AG08396 (cell line): ENCODE measurements around the gene TMC6.

Source experiments
- DNase-seq: peaks from one replicate; pipeline ENCODE4 v3.0.0; 2012; ENCODE audit warnings: low spot score, mixed read lengths

The TMC6 gene

GRCh38 chr17:78137392-78138203, 9.0 kb upstream of the TMC6 start:
- no peak for DNase-seq

GRCh38 chr17:78135858-78136500, 7.4 kb upstream of the TMC6 start:
- DNase-seq: no peak

GRCh38 chr17:78134899-78135385, 6.4 kb upstream of the TMC6 start:
- no peak for DNase-seq

GRCh38 chr17:78133971-78134898, 5.7 kb upstream of the TMC6 start:
- DNase-seq: no peak

DNA sequence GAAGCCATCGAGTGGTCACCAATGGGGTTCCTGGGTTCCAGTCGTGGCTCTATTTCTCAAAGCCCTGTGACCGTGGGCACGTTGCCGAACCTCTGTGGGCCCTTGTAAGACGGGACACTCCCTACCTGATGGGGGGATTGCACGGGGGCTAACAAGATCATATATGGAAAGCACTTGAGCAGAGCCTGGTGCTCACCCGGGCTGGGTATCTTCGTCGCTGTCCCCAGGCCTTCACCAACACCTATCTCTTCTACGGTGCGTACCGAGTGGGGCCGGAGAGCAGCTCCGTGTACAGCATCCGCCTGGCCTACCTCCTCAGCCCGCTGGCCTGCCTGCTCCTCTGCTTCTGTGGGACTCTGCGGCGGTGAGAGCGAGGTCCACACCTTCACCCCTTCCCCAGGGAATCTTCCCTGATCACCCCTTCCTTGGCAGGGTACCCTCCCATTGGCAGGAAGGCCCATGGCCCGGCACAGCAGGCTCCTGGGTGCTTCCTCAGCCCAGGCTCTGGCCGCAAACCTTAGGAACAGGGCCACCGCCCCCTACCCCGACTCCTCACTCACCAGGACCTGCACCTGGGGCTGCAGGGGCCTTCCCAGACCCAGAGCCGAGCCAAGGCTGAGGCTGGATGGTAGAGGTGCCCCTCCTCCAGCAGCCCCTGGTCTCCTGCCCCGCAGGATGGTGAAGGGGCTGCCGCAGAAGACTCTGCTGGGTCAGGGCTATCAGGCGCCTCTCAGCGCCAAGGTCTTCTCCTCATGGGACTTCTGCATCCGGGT, 4.8 kb upstream of the TMC6 start:
- DNase-seq: no peak

DNA sequence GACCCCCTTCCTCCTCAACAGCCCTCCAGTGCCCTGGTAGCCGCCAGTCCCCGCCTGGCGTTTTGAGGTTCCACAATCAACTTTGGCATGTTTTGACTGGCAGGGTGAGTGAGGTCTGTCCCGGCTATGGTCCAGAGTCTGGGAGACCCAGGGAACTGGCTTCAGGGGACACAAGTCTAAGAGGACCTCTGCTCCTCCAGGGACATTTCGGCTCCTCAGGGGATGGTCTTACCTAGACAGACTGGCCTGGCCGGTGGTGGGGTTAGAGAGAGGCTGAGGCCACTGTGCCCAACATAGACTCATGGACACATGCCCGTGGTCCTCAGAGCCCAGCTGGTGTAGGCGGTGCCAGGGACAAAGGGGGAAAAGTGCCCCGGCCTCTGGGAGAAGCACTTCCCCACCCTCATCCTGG, 4.2 kb upstream of the TMC6 start:
- no peak for DNase-seq

- DNase-seq: no peak
These were observed 3.6 kb upstream of the TMC6 start for GRCh38 chr17:78132084-78132676.

- DNase-seq: no peak
These were observed 2.9 kb upstream of the TMC6 start for GRCh38 chr17:78131172-78132083.

DNA sequence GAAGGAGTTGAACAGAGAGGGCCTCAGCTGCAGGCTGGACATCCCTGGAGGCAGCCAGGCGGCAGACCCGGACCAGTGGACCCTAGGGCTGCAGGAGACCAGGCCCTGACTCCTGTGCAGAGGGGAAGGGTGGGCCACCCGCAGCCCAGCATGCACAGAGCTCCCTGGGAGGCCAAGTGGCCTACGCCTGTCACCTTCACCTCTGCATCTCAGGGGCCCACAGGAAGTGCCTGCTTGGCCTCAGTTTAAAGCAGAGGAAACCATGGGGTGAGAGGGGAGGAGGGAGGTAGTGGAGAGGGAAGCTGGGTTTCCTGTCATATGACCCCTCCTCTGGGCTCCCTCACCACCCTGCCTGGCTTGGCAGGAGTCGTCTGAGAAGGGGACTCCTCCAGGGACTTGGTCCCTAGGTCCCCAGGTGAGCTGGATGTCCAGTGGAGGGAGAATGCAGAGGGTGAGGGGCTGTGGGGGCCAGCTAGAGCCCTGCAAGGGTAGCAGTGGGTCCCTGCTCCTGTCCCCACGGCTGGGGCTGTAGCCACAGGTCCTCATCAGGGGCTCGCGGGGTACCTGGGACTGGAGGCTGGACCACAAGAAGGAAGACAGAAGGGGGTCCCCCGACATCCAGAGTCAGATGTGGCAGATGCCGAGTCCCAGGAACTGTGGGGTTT, 2.0 kb upstream of the TMC6 start, which contains the start of gene TMC8:
TMC8 (plus strand) TSS at position 335 of the 665 bp plus-strand sequence. CDS start 818 bp downstream, outside the sequence.
- DNase-seq: no peak

GRCh38 chr17:78130090-78130436, 1.5 kb upstream of the TMC6 start:
- DNase-seq: no peak

DNA sequence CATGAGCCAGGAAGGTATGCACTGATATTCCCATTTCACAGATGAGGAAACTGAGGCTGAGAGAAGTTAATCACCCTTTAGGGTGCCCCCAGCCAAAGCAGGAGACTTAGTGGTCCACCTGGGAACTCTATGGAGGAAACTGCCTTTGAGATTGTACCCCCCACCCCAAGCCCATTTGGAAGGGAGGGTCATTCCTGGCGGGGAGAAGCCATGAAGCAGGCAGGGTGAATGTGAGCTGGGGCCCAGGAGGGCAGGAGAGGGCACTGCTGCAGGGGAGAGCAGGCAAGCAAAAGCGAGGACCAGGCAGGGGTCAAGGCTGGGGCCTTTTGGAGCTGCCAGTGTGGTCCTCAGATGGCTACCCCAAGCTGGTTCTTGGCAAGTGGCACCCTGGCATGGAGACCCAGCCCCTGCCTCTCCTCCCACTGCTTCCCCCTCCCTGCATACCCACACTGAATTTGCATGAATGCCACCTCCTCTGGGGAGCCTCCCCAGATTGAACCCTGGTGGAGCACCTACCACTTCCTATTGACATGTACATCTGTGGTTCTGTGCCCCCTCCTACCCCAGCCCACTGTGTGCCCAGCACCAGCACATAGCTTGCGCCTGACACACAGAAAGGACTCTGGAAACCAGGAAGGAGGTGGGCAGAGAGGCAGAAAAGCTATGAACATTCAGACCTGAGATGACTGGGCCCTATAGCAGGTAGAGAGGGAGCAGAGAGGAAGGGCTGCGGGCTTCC, 965 bp upstream of the TMC6 start:
- DNase-seq: no peak

GRCh38 chr17:78127888-78128550, 536 bp downstream of the TMC6 start:
- DNase-seq: no peak

GRCh38 chr17:78127239-78127887, 1.2 kb downstream of the TMC6 start:
- DNase-seq: no peak

- DNase-seq: no peak
These were observed 1.7 kb downstream of the TMC6 start for GRCh38 chr17:78126895-78127238.

GRCh38 chr17:78125976-78126894, 2.3 kb downstream of the TMC6 start:
- DNase-seq: no peak

DNA sequence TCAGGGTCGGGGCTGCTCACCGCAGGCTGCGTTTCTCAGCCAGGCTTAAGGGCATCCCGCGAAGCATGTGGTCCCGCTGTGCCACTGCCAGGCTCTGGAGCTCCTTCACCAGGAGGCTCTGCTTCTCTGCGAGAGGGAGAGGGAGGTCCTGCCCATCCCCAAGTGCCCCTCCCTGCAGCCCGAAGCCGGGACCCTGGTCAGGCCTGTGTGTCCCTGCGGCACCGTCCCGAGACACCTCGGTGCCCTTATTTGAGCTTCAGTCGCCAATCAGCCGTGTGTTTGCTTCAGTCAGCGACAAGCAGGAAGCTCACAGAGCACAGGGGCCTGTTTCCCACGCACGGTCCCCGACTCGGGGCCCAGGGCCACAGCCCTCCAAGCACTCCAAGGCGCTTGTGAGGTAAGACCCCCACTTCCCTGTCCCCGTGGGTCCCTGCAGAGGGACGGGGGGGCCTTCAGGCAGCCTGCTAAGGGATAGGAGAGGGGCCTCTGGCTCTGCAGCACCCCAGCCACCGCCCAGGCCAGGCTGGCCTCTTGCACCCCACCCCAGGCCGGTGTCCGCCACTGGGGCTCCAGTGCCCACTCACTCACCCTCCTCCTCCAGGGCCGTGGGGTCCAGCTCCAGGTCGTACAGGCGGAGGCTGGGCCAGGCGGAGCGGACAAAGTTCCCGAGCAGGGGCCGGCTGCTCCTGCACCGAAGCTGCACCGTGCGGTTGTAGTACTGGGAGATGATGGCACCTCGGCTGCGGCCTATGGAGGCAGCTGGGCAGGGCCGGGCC, 3.2 kb downstream of the TMC6 start:
- DNase-seq: no peak
